HG02759 (cell line): ENCODE data around the gene MIOS.

Source experiments
- ATAC-seq: cut with Tn5 transposase; IDR thresholded peaks from one replicate; pipeline ENCODE4 v1.9.1; 2021; ENCODE audit warnings: mild to moderate bottlenecking, moderate library complexity; ENCODE audit not compliant: unreplicated experiment

The MIOS gene

DNA sequence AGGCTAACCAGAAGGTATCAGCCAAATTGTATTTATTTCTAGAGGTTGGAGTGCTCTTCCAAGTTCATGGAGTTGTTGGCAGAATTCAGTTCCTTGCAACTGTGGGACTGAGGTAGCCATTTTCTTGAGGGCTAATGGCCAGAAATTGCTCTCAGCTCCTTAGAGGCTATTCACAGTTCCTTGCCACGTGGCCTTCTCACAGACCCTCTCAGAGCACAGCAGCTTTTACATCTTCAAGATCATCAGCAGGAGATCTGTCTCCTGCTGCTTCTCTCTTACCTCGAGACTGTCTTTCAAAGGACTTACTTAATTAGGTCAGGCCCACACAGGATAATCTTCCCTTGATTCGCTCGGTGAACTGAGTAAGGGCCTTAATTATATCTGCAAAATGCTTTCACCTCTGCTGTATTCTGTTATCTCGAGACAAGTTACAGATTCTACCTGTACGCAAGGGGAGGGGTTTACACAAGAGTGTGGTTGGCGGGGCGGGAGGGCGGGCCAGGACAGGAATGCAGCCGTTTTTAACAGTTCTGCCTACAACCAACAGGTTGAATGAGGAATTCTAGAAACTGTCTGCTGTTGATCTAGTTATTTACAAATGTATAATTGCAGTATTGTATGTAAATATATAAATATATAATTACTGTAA, 15.0 kb downstream of the MIOS start:
- no peak for ATAC-seq

DNA sequence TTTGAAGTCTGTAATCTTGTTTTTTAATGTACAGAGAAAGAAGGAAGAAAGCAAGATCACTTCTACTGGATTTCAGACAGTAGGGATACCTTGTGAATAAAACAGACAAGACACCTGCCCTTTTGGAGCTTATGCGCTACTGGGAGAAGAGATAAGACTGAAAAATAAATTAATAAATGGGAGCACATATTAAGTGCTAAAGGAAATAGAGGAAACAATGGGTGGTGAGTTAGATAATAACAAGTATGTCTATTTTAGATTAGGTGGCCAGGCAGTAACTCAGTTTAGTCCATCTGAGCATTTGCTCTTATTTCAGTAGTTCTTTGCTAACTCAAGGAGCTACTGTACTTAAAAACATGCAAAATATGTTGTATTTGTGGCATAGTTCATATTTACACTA, 15.9 kb downstream of the MIOS start:
- no peak for ATAC-seq

DNA sequence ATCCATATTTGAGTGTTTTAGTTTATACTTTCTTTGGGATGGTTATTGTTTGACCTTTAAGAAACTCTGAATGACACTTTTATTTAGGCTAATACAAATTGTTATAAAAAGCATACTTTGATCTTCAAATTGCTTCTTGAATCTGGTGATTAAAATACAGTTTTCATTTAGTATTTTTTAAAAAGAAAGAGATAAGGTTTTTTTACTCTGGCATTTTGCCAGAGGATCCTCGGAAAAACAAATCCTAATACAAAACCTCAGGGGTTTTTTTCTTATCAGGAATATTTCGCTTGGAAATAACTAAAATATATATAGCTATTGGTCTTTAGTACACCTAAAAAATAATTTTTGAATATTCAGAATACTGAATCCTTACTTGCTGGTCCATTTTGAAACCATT, 17.0 kb downstream of the MIOS start:
- no peak for ATAC-seq

GRCh38 chr7:7584653-7585052, 18.0 kb downstream of the MIOS start:
- no peak for ATAC-seq

- ATAC-seq = no peak
Observed at GRCh38 chr7:7585241-7585928, 18.7 kb downstream of the MIOS start.

DNA sequence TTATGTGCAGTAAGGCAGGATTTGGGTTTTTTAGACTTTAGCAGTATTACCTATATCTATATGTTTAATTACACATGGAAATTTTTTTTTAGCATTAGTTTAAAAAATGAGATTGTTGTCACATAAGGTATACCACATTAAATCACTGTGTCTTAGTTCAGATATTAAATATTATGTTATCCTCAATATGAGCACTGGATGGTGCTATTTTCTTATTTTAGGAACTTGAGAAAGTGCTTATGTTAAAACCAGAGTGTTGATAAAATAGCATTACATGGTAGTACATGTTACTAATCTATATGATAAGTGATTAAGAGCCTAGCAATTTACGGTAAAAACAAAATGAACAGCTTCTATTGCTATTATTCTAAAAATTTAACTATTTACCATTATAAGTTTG, 28.8 kb downstream of the MIOS start:
- ATAC-seq = no peak

DNA sequence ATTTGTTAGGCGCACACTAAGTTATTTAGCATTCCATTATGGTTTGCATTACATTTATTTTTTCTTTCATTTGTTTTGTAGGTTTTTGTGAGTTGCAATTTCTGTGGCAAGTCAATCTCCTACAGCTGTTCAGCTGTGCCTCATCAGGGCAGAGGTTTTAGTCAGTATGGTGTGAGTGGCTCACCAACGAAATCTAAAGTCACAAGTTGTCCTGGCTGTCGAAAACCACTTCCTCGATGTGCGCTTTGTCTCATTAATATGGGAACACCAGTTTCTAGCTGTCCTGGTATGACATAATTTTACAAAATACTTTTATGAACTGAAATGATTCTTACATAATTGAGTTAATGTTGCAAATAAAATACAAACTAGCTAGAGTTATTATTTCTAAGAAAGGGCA, 29.5 kb downstream of the MIOS start:
- ATAC-seq = no peak

- ATAC-seq = no peak
Observed at GRCh38 chr7:7607010-7607409, 40.3 kb downstream of the MIOS start.

GRCh38 chr7:7609330-7609729, 42.6 kb downstream of the MIOS start:
- ATAC-seq = no peak

- no peak for ATAC-seq
Observed at GRCh38 chr7:7612519-7612918, 45.8 kb downstream of the MIOS start.

GRCh38 chr7:7613210-7613609, 46.5 kb downstream of the MIOS start:
- ATAC-seq = no peak

GRCh38 chr7:7614018-7614741, 47.5 kb downstream of the MIOS start:
- no peak for ATAC-seq

DNA sequence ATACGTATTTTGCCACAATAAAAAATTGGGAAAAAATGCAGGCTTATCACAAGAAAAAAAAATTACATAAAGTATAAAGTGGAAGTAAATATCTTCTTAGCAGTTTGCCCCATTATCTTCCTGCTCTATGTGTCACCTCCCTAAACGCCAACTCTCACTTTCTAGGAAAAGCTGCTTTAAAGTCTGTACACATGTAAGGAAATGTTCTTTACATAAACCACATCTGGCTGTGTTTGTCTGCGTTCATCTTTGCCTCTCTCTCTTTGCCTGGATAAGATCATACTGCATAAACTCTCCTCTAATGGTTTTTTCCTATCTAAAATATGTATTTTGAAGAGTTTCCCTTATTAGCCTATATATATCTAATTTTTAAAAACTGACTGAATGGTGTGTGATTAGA, 50.9 kb downstream of the MIOS start:
- no peak for ATAC-seq

- ATAC-seq = no peak
Observed at GRCh38 chr7:7618410-7618809, 51.7 kb downstream of the MIOS start.

GRCh38 chr7:7620236-7620635, 53.6 kb downstream of the MIOS start:
- no peak for ATAC-seq

GRCh38 chr7:7620644-7621210, 54.0 kb downstream of the MIOS start:
- ATAC-seq = no peak

- no peak for ATAC-seq
Observed at GRCh38 chr7:7628476-7628875, 61.8 kb downstream of the MIOS start.

- ATAC-seq = no peak
Observed at GRCh38 chr7:7630626-7631329, 64.1 kb downstream of the MIOS start.

DNA sequence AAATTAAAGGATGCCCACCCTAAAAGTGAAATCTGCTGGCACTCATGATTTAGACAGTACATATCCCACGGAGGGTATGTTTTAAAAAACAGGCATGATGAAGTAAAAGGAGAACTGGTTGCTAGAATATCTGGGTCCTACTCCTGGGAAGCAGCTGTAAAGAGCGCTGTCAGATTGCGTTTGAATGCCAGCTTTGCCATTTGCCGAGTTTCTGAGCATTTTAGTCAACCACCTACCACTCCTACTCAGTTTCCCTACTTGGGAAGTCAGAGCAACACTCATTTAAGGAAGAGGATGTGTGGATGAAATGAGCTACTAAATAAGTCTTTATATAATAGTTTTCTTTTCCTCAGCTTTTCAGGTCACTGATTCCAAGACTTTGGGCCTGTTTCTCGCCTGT, 72.7 kb downstream of the MIOS start:
- no peak for ATAC-seq

- ATAC-seq = no peak
Observed at GRCh38 chr7:7639847-7640220, 73.2 kb downstream of the MIOS start.
